WERI-Rb-1 (cell line): ENCODE data around the gene ADM.
A peak's percentile ranks its signal among the peaks of the same experiment; 100 is the strongest.

Source experiments
- DNase-seq: peaks from one replicate; pipeline ENCODE4 v3.0.0-alpha.2; 2020
- H3K27ac ChIP-seq: fragments of 250-450 bp; sonication (Bioruptor Pico); 2 replicates; pipeline ENCODE4 v1.5.1; 2020; ENCODE audit warnings: mild to moderate bottlenecking, moderate library complexity
- H3K27me3 ChIP-seq: fragments of 250-450 bp; sonication (Bioruptor Pico); 2 replicates; pipeline ENCODE4 v1.5.1; 2021; ENCODE audit warnings: mild to moderate bottlenecking, low read depth, moderate library complexity; ENCODE audit not compliant: insufficient read depth, severe bottlenecking
- H3K36me3 ChIP-seq: fragments of 250-450 bp; sonication (Bioruptor Pico); 2 replicates; pipeline ENCODE4 v1.5.1; 2020; ENCODE audit warnings: mild to moderate bottlenecking, moderate library complexity
- H3K4me3 ChIP-seq: 2 replicates; pipeline ENCODE4 v1.5.1; 2011; ENCODE audit warnings: low read depth, mild to moderate bottlenecking, control low read depth, low read length
- H3K9me3 ChIP-seq: fragments of 250-450 bp; sonication (Bioruptor Pico); 2 replicates; pipeline ENCODE4 v1.5.1; 2021; ENCODE audit warnings: mild to moderate bottlenecking, moderate library complexity; ENCODE audit not compliant: severe bottlenecking
- TF ChIP-seq, protein P1 (sequence below): IDR thresholded peaks from 2 replicates; pipeline ENCODE4 v1.5.1; 2011; ENCODE audit warnings: low read depth, mild to moderate bottlenecking, control low read depth, inconsistent platforms, low read length

The ADM gene

DNA sequence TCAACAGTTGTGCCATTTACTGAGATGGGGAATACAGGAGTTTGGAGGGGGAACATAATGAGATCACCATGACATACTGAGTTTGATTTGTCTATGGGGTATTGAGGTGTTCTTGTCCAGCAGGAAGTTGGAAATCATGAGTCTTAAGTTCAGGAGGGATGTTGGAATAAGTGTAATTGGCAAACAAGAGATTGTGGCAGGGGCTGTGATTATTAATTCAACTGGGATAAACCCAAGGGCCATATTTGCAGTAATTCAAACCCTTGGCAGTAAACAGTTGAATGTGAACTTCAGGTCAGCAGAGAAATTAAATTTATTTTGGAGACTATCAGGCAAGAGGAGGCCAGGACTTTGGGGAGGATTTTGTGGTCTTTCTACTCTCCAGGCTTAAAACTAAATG, 33.4 kb downstream of the ADM start:
- Histone ChIP-seq H3K9me3 (no peaks in the 10 kb centered on the region), H3K27me3 (no peaks in the 10 kb centered on the region), H3K36me3 (no peaks in the 10 kb centered on the region), H3K27ac (no peak overlapping the region), H3K4me3 (no peak overlapping the region)
- TF ChIP-seq, protein P1, sequence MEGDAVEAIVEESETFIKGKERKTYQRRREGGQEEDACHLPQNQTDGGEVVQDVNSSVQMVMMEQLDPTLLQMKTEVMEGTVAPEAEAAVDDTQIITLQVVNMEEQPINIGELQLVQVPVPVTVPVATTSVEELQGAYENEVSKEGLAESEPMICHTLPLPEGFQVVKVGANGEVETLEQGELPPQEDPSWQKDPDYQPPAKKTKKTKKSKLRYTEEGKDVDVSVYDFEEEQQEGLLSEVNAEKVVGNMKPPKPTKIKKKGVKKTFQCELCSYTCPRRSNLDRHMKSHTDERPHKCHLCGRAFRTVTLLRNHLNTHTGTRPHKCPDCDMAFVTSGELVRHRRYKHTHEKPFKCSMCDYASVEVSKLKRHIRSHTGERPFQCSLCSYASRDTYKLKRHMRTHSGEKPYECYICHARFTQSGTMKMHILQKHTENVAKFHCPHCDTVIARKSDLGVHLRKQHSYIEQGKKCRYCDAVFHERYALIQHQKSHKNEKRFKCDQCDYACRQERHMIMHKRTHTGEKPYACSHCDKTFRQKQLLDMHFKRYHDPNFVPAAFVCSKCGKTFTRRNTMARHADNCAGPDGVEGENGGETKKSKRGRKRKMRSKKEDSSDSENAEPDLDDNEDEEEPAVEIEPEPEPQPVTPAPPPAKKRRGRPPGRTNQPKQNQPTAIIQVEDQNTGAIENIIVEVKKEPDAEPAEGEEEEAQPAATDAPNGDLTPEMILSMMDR: no peak
- no peak for DNase-seq

GRCh38 chr11:10348650-10349280, 43.9 kb downstream of the ADM start:
- Histone ChIP-seq H3K27me3 (no peaks in the 10 kb centered on the region), H3K36me3 (no peaks in the 10 kb centered on the region), H3K27ac (no peak overlapping the region), H3K4me3 (no peak overlapping the region), H3K9me3 (no peaks in the 10 kb centered on the region)
- TF ChIP-seq, protein P1: no peak
- DNase-seq: no peak

DNA sequence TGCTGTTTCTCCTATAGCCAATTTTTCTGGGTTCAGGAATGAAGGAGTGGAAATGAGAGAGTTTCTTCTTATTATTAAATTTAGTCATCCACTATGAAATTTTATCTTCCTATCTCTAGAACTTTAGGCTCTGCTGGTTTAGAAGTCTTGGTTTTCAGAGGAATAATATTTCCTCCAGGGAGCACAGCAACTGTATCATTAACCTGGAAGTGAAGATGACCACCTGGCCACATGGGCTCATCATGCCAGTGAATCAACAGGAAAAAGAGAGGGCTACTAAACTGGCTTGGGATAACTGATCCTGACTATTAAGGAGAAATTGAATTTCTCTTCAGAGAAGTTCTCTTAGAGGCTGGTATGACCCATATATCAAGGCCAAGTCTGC, 44.4 kb downstream of the ADM start:
- DNase-seq: no peak
- Histone ChIP-seq H3K27me3 (no peaks in the 10 kb centered on the region), H3K9me3 (no peaks in the 10 kb centered on the region), H3K4me3 (no peak overlapping the region), H3K36me3 (no peaks in the 10 kb centered on the region), H3K27ac (no peak overlapping the region)
- TF ChIP-seq, protein P1: no peak

DNA sequence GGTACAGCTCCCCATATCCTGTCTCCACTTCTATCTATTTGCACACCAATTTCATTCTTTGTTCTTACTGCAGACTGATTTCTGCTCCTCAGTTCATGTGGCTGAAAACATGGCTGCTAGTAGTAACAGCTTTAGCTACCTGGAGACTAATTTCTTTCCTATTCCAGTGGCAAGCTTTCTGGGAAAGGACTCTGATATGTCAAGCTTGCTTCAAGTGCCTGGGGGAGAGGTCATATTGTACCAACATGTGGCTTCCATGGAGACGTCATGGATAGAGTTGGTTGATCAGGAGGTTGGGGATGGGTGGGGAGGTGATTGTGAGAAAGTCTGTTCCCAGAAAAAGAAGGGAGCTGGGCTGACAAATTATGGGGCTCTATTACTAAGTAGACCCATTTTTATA, 44.9 kb downstream of the ADM start:
- no peaks in the 10 kb centered on the region for H3K36me3 ChIP-seq
- TF ChIP-seq, protein P1: no peak
- no peaks in the 10 kb centered on the region for H3K9me3 ChIP-seq
- H3K4me3 ChIP-seq: no peak overlapping the region
- no peaks in the 10 kb centered on the region for H3K27me3 ChIP-seq
- DNase-seq: no peak
- no peak overlapping the region for H3K27ac ChIP-seq

GRCh38 chr11:10350334-10350733, 45.5 kb downstream of the ADM start:
- TF ChIP-seq, protein P1: no peak
- H3K27ac ChIP-seq: peak overlapping the region; percentile 83; the same call in 1 of the 2 replicates
- H3K27me3 ChIP-seq: no peaks in the 10 kb centered on the region
- H3K9me3 ChIP-seq: no peaks in the 10 kb centered on the region
- no peaks in the 10 kb centered on the region for H3K36me3 ChIP-seq
- no peak overlapping the region for H3K4me3 ChIP-seq
- DNase-seq: no peak

GRCh38 chr11:10351435-10351764, 46.5 kb downstream of the ADM start:
- peak; percentile 91 for DNase-seq
- Histone ChIP-seq H3K9me3 (no peaks in the 10 kb centered on the region), H3K4me3 (peak overlapping the region; percentile 37), H3K36me3 (no peaks in the 10 kb centered on the region), H3K27ac (peak overlapping the region; percentile 83), H3K27me3 (no peaks in the 10 kb centered on the region)
- TF ChIP-seq, protein P1: no peak
